Neuronal stem cell (in vitro differentiated cells): ENCODE results near the gene FAM174C.

ENCODE experiments used
- DNase-seq: peaks from one replicate; pipeline ENCODE4 v3.0.0-alpha.2; 2013; ENCODE audit warnings: low spot score
- H2AFZ ChIP-seq: one replicate; pipeline ENCODE4 v1.6.1; 2013; ENCODE audit warnings: mild to moderate bottlenecking, low read length, inconsistent platforms
- H2AK5ac ChIP-seq: 2 replicates; pipeline ENCODE4 v1.6.1; 2013; ENCODE audit warnings: low read depth, mild to moderate bottlenecking, inconsistent platforms, low read length, moderate library complexity, mixed read lengths
- H2BK120ac ChIP-seq: 2 replicates; pipeline ENCODE4 v1.6.1; 2013; ENCODE audit warnings: low read depth, mild to moderate bottlenecking, inconsistent platforms, low read length, moderate library complexity, mixed read lengths
- H2BK12ac ChIP-seq: one replicate; pipeline ENCODE4 v1.6.1; 2013; ENCODE audit warnings: low read length, inconsistent platforms
- H2BK15ac ChIP-seq: 2 replicates; pipeline ENCODE4 v1.6.1; 2013; ENCODE audit warnings: mild to moderate bottlenecking, low read length, inconsistent platforms, mixed read lengths
- H2BK5ac ChIP-seq: one replicate; pipeline ENCODE4 v1.6.1; 2013; ENCODE audit warnings: inconsistent platforms, mild to moderate bottlenecking, low read length, moderate library complexity
- H3K14ac ChIP-seq: one replicate; pipeline ENCODE4 v1.6.1; 2013; ENCODE audit warnings: low read length, inconsistent platforms
- H3K18ac ChIP-seq: 2 replicates; pipeline ENCODE4 v1.6.1; 2013; ENCODE audit warnings: low read length, inconsistent platforms
- H3K23ac ChIP-seq: 2 replicates; pipeline ENCODE4 v1.6.1; 2013; ENCODE audit warnings: low read depth, mild to moderate bottlenecking, mixed read lengths, low read length, inconsistent platforms; ENCODE audit not compliant: poor library complexity
- H3K27ac ChIP-seq: replicated peaks from 3 replicates; pipeline ENCODE4 v1.5.1; 2013; ENCODE audit warnings: low read length, inconsistent platforms
- H3K27me3 ChIP-seq, 3 experiments: 2 replicates each; pipeline ENCODE4 v1.6.1; 2013; ENCODE audit warnings: low read length in 3 of 3, mild to moderate bottlenecking in 2 of 3, inconsistent platforms in 1 of 3, low read depth in 1 of 3, mixed read lengths in 1 of 3, moderate library complexity in 1 of 3; ENCODE audit not compliant: control insufficient read depth in 3 of 3, insufficient read depth in 3 of 3
- H3K36me3 ChIP-seq, 2 donors: replicated peaks in 1 of 2; 2 replicates each; pipeline ENCODE4 v1.6.1; 2013; ENCODE audit warnings: low read length in 2 of 2; ENCODE audit not compliant: control insufficient read depth in 2 of 2, insufficient read depth in 2 of 2
- H3K4ac ChIP-seq: 2 replicates; pipeline ENCODE4 v1.6.1; 2013; ENCODE audit warnings: inconsistent platforms, mild to moderate bottlenecking, low read length, moderate library complexity
- H3K4me1 ChIP-seq, 2 donors: 1 replicate in 1 of 2; 2 replicates in 1 of 2; pipeline ENCODE4 v1.6.1; 2013; ENCODE audit warnings: low read length in 2 of 2, low read depth in 1 of 2; ENCODE audit not compliant: control insufficient read depth in 2 of 2, insufficient read depth in 1 of 2
- H3K4me2 ChIP-seq: one replicate; pipeline ENCODE4 v1.6.1; 2013; ENCODE audit warnings: mild to moderate bottlenecking, low read length, inconsistent platforms; ENCODE audit not compliant: insufficient read depth, poor library complexity, severe bottlenecking
- H3K4me3 ChIP-seq, 2 donors: 2 replicates each; pipeline ENCODE4 v1.5.1; 2013; ENCODE audit warnings: low read length in 2 of 2, mild to moderate bottlenecking in 2 of 2, inconsistent platforms in 1 of 2, moderate library complexity in 1 of 2
- H3K79me1 ChIP-seq: one replicate; pipeline ENCODE4 v1.6.1; 2013; ENCODE audit warnings: low read depth, mild to moderate bottlenecking, inconsistent platforms, low read length, moderate library complexity
- H3K9ac ChIP-seq: one replicate; pipeline ENCODE4 v1.6.1; 2013; ENCODE audit warnings: mild to moderate bottlenecking, low read depth, low read length, inconsistent platforms; ENCODE audit not compliant: poor library complexity
- H3K9me3 ChIP-seq, 2 donors: replicated peaks in 1 of 2; 2 replicates each; pipeline versions ENCODE3 to v1.6.1; 2013; ENCODE audit warnings: low read length in 2 of 2, mild to moderate bottlenecking in 2 of 2, inconsistent platforms in 1 of 2, low read depth in 1 of 2, mixed read lengths in 1 of 2, moderate library complexity in 1 of 2; ENCODE audit not compliant: control insufficient read depth in 2 of 2, insufficient read depth in 1 of 2
- H4K8ac ChIP-seq: one replicate; pipeline ENCODE4 v1.6.1; 2013; ENCODE audit warnings: low read depth, mild to moderate bottlenecking, inconsistent platforms, low read length, moderate library complexity
- H4K91ac ChIP-seq: one replicate; pipeline ENCODE4 v1.6.1; 2013; ENCODE audit warnings: low read length, low read depth, mild to moderate bottlenecking, inconsistent platforms; ENCODE audit not compliant: poor library complexity
- WGBS, 2 donors: extraction: QIAGEN DNeasy Blood & Tissue Kit; methylation state at CpG; one replicate each; pipeline ENCODE4 v1.1.7; 2013; ENCODE audit warnings: missing lambda C conversion rate in 2 of 2, mixed read lengths in 1 of 2; ENCODE audit not compliant: insufficient read length in 2 of 2, insufficient replicate concordance in 1 of 2; ENCODE audit errors: extremely low coverage in 2 of 2; 5-methylcytosine and 5-hydroxymethylcytosine counted together

FAM174C gene

GRCh38 chr19:1255186-1256161, 19.9 kb upstream of the FAM174C start:
- no peak overlapping the region for H2BK5ac ChIP-seq
- peaks cover 33% of the 10 kb centered on the region for H3K79me1 ChIP-seq
- H2AK5ac ChIP-seq: peak overlapping the region; percentile 19
- peaks cover 21 to 47% of the 10 kb centered on the region in 2 donors for H3K4me1 ChIP-seq
- H3K4ac ChIP-seq: no peak overlapping the region
- H2BK120ac ChIP-seq: no peak overlapping the region
- no CpG with 5 or more reads among the region's 52 CpGs for WGBS, 2 donors
- no peak overlapping the region for H2AFZ ChIP-seq
- peak overlapping the region; percentile 91 for H3K23ac ChIP-seq
- no peak overlapping the region for H3K4me2 ChIP-seq
- H2BK15ac ChIP-seq: no peak overlapping the region
- no peaks in the 10 kb centered on the region for H3K9me3 ChIP-seq
- H3K4me3 ChIP-seq: no peak overlapping the region
- H3K27ac ChIP-seq: peak overlapping the region; percentile 54
- no peak overlapping the region for H2BK12ac ChIP-seq
- H3K18ac ChIP-seq: no peak overlapping the region
- H3K36me3 ChIP-seq: peaks cover 52 to 82% of the 10 kb centered on the region in 2 donors
- no peak overlapping the region for H4K91ac ChIP-seq
- peak overlapping the region; percentile 23 for H4K8ac ChIP-seq
- no peaks in the 10 kb centered on the region for H3K27me3 ChIP-seq
- no peak for DNase-seq
- no peak overlapping the region for H3K14ac ChIP-seq
- H3K9ac ChIP-seq: peak overlapping the region; percentile 61

- Histone ChIP-seq H3K9me3 (no peaks in the 10 kb centered on the region), H2BK5ac (no peak overlapping the region), H3K4me3 (no peak overlapping the region), H2AFZ (no peak overlapping the region), H3K23ac (peak overlapping the region; percentile 91), H3K18ac (no peak overlapping the region), H3K4me2 (no peak overlapping the region), H2AK5ac (no peak overlapping the region), H3K14ac (no peak overlapping the region), H3K9ac (no peak overlapping the region), H3K79me1 (peaks cover 34% of the 10 kb centered on the region), H2BK12ac (no peak overlapping the region), H4K8ac (no peak overlapping the region), H3K4me1 (peaks cover 26 to 50% of the 10 kb centered on the region in 2 donors), H2BK120ac (no peak overlapping the region), H2BK15ac (no peak overlapping the region), H3K27ac (peak overlapping the region; percentile 56), H3K4ac (no peak overlapping the region), H3K27me3 (no peaks in the 10 kb centered on the region), H3K36me3 (peaks cover 45 to 74% of the 10 kb centered on the region in 2 donors), H4K91ac (no peak overlapping the region)
- DNase-seq: no peak
- no CpG with 5 or more reads among the region's 46 CpGs for WGBS, 2 donors
These were observed 18.5 kb upstream of the FAM174C start for GRCh38 chr19:1256646-1257474.

- no peak overlapping the region for H2AFZ ChIP-seq
- no peak overlapping the region for H2BK15ac ChIP-seq
- no peak overlapping the region for H4K8ac ChIP-seq
- no peak overlapping the region for H2BK5ac ChIP-seq
- no peak overlapping the region for H3K9ac ChIP-seq
- no peak overlapping the region for H3K4ac ChIP-seq
- H3K27me3 ChIP-seq: no peaks in the 10 kb centered on the region
- H3K23ac ChIP-seq: no peak overlapping the region
- no peaks in the 10 kb centered on the region for H3K9me3 ChIP-seq
- no peak overlapping the region for H3K4me3 ChIP-seq
- WGBS, 2 donors: no CpG with 5 or more reads among the region's 23 CpGs
- no peak overlapping the region for H2BK120ac ChIP-seq
- no peak overlapping the region for H2AK5ac ChIP-seq
- H3K4me2 ChIP-seq: no peak overlapping the region
- H4K91ac ChIP-seq: no peak overlapping the region
- no peak overlapping the region for H3K18ac ChIP-seq
- no peak for DNase-seq
- H2BK12ac ChIP-seq: no peak overlapping the region
- no peak overlapping the region for H3K14ac ChIP-seq
- peak overlapping the region; percentile 56 for H3K27ac ChIP-seq
- peaks cover 31 to 51% of the 10 kb centered on the region in 2 donors for H3K4me1 ChIP-seq
- peaks cover 42 to 68% of the 10 kb centered on the region in 2 donors for H3K36me3 ChIP-seq
- H3K79me1 ChIP-seq: peaks cover 36% of the 10 kb centered on the region
These were observed 17.7 kb upstream of the FAM174C start for GRCh38 chr19:1257475-1258162.
